ENCODE measurements around the gene FAM20A. TPM values are rescaled to one million over a fixed set of nuclear protein-coding genes. Genes with fewer than 3 reads are reported as not detected.

The FAM20A gene
- polyA plus RNA-seq, 1 donor (not counting 4 experiments of a cell fraction or from before 2014, with no cell fraction given) = not detected

DNA sequence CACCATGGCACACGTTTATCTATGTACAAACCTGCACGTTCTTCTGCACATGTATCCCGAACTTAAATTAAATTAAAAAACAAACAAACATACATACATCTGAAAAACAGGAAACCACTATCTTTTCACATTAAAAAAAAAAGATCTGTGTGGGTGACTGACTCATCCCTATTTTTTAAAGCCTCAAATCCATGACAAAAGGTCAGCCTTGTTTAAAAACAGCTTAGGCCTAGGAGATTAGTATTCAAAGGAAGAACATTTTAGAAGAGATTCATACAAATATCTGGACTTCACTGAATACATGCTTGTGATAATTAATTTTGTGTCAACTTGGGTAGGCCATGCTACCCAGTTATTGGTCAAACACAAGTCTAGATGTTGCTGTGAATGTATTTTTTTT lies 93.6 kb downstream of the FAM20A start:
- FAIRE-seq = no peak
- no peak for DNase-seq (ENCODE audit: low read depth, low spot score)

DNA sequence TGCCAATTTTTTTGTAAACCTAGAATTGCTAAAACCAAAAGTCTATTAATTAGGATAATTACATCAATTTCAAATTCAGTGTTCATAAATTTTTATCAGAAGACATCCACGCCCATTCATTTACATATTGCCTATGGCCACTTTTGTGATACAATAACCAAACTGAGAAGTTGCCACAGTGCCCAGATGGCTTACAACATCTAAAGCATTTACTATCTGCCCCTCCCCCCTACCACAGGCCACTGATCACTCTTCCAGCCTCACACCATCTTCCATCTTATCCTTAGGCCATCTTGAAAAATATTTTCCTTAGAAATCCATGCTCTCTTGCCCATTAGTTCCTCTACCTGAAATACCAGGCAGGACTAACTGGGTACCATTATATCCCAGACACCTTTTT lies 95.2 kb downstream of the FAM20A start:
- H2AFZ ChIP-seq (ENCODE audit: control insufficient read depth, low read length) = no peak overlapping the region
- H3K4me1 ChIP-seq (ENCODE audit: control insufficient read depth, extremely low read depth, insufficient read depth, low read length) = peaks cover 14% of the 10 kb centered on the region
- dilution Hi-C loops (cut with MboI; ENCODE audit: extremely low pct_ligation_motif_present, low sequenced_read_pairs) = no loop called here
- TF ChIP-seq, protein P1, sequence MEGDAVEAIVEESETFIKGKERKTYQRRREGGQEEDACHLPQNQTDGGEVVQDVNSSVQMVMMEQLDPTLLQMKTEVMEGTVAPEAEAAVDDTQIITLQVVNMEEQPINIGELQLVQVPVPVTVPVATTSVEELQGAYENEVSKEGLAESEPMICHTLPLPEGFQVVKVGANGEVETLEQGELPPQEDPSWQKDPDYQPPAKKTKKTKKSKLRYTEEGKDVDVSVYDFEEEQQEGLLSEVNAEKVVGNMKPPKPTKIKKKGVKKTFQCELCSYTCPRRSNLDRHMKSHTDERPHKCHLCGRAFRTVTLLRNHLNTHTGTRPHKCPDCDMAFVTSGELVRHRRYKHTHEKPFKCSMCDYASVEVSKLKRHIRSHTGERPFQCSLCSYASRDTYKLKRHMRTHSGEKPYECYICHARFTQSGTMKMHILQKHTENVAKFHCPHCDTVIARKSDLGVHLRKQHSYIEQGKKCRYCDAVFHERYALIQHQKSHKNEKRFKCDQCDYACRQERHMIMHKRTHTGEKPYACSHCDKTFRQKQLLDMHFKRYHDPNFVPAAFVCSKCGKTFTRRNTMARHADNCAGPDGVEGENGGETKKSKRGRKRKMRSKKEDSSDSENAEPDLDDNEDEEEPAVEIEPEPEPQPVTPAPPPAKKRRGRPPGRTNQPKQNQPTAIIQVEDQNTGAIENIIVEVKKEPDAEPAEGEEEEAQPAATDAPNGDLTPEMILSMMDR (optimal IDR thresholded peaks at IDR 0.05 in 1 of 3, IDR thresholded peaks at IDR 0.05 in 1 of 3, conservative IDR thresholded peaks at IDR 0.05 in 1 of 3; ENCODE audit: extremely low read depth in 1 of 3, insufficient read depth in 2 of 3, low read length in 3 of 3) = no peak
- TF ChIP-seq EZH2 (IDR thresholded peaks at IDR 0.05; ENCODE audit: low read length) = no peak
- no peaks in the 10 kb centered on the region for H3K9me1 ChIP-seq (ENCODE audit: control insufficient read depth, extremely low read depth, insufficient read depth, low read length)
- no peak for DNase-seq (ENCODE audit: low read depth, low spot score)
- H3K9ac ChIP-seq (ENCODE audit: control insufficient read depth, extremely low read depth, insufficient read depth, low read length) = no peak overlapping the region
- no peaks in the 10 kb centered on the region for H3K79me2 ChIP-seq (ENCODE audit: control insufficient read depth, insufficient read depth, low read length)
- no peak for FAIRE-seq
- H3K4me3 ChIP-seq (ENCODE audit: control insufficient read depth in 2 of 3, extremely low read depth in 1 of 3, insufficient read depth in 2 of 3, low read depth in 1 of 3, low read length in 3 of 3) = no peak overlapping the region
- H3K4me2 ChIP-seq (ENCODE audit: control insufficient read depth, extremely low read depth, insufficient read depth, low read depth, low read length) = no peak overlapping the region
- H4K20me1 ChIP-seq (ENCODE audit: control insufficient read depth, extremely low read depth, insufficient read depth, low read length) = no peaks in the 10 kb centered on the region
- no peaks in the 10 kb centered on the region for H3K9me3 ChIP-seq (ENCODE audit: control insufficient read depth, low read depth, low read length)
- no peaks in the 10 kb centered on the region for H3K36me3 ChIP-seq (ENCODE audit: control insufficient read depth in 2 of 2, extremely low read depth in 1 of 2, insufficient read depth in 2 of 2, low read length in 2 of 2)
- no peaks in the 10 kb centered on the region for H3K27me3 ChIP-seq (ENCODE audit: control insufficient read depth, extremely low read depth, insufficient read depth, low read length)
- no peak overlapping the region for H3K27ac ChIP-seq (ENCODE audit: control insufficient read depth, insufficient read depth, low read length)

More for the DNA sequence above, 93.6 kb downstream of the FAM20A start:
- Histone ChIP-seq H3K9ac (ENCODE audit: control insufficient read depth, extremely low read depth, insufficient read depth, low read length) (no peak overlapping the region), H3K27ac (ENCODE audit: control insufficient read depth, insufficient read depth, low read length) (no peak overlapping the region), H3K36me3 (ENCODE audit: control insufficient read depth in 2 of 2, extremely low read depth in 1 of 2, insufficient read depth in 2 of 2, low read length in 2 of 2) (no peaks in the 10 kb centered on the region), H3K9me1 (ENCODE audit: control insufficient read depth, extremely low read depth, insufficient read depth, low read length) (no peaks in the 10 kb centered on the region), H4K20me1 (ENCODE audit: control insufficient read depth, extremely low read depth, insufficient read depth, low read length) (no peaks in the 10 kb centered on the region), H3K9me3 (ENCODE audit: control insufficient read depth, low read depth, low read length) (no peaks in the 10 kb centered on the region), H2AFZ (ENCODE audit: control insufficient read depth, low read length) (no peak overlapping the region), H3K4me3 (ENCODE audit: control insufficient read depth in 2 of 3, extremely low read depth in 1 of 3, insufficient read depth in 2 of 3, low read depth in 1 of 3, low read length in 3 of 3) (no peak overlapping the region), H3K79me2 (ENCODE audit: control insufficient read depth, insufficient read depth, low read length) (peaks cover 4% of the 10 kb centered on the region), H3K4me2 (ENCODE audit: control insufficient read depth, extremely low read depth, insufficient read depth, low read depth, low read length) (no peak overlapping the region), H3K4me1 (ENCODE audit: control insufficient read depth, extremely low read depth, insufficient read depth, low read length) (peaks cover 19% of the 10 kb centered on the region), H3K27me3 (ENCODE audit: control insufficient read depth, extremely low read depth, insufficient read depth, low read length) (no peaks in the 10 kb centered on the region)
- TF ChIP-seq EZH2 (IDR thresholded peaks at IDR 0.05; ENCODE audit: low read length) = no peak
- TF ChIP-seq, protein P1 (optimal IDR thresholded peaks at IDR 0.05 in 1 of 3, IDR thresholded peaks at IDR 0.05 in 1 of 3, conservative IDR thresholded peaks at IDR 0.05 in 1 of 3; ENCODE audit: extremely low read depth in 1 of 3, insufficient read depth in 2 of 3, low read length in 3 of 3) = no peak
- dilution Hi-C loops (cut with MboI; ENCODE audit: extremely low pct_ligation_motif_present, low sequenced_read_pairs) = no loop called here

Measured in keratinocyte (primary cell).